HG02938 (cell line): ENCODE results near the gene ABCG1.

Experiments
- ATAC-seq: cut with Tn5 transposase; IDR thresholded peaks from one replicate; pipeline ENCODE4 v1.9.1; 2021; ENCODE audit warnings: mild to moderate bottlenecking, moderate library complexity; ENCODE audit not compliant: unreplicated experiment

The ABCG1 gene

DNA sequence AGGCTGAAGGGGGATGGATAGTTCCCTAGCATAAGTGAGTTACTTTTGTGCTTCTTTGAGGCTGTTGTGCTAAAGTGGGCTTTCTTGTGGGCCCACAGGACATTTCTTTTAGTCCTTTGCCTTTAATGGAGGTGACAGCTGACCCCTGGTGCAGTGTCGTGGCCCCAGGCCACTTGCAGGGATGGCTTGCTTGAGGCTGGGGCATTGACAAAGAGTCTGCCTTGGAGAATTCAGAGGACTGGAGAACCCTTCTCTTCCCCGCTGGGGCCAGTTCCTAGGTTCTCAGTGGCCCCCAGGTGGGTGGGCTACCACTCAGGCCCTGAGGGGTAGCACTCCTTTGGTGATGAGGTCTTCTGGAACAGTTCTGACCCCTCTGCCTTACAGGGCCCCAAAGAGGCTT, 12.8 kb downstream of the ABCG1 start:
- no peak for ATAC-seq

DNA sequence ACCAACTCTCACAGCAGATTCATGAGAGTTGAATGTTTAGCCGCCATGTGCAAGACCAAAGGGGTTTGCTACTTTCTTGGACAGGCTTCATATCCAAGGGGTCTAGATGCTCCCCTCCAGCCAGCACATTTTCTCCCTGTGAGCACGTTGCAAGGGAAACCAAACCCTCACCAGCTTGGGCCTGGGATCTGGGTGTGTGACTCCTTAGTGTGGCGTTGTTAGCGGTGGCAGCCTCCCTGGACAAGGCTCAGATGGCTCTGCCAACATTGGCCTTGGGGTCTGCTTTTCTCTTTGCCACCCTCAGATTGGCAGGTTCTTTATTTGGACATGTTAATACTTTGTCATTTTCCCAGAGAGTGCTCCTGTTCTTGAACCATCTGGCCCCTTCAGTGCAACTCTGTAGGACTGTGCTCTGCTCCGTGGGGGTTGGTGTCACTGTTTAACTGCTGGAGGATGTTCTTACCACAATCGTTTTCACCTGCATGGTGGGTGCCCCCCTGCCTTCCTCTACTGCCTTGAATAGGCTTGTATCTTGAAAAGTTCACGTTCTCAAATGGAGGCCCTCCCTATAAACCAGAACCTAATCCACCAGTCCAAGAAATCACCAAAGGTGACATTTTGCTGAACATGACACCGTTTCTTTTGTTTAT, 13.4 kb downstream of the ABCG1 start:
- ATAC-seq, result no peak

DNA sequence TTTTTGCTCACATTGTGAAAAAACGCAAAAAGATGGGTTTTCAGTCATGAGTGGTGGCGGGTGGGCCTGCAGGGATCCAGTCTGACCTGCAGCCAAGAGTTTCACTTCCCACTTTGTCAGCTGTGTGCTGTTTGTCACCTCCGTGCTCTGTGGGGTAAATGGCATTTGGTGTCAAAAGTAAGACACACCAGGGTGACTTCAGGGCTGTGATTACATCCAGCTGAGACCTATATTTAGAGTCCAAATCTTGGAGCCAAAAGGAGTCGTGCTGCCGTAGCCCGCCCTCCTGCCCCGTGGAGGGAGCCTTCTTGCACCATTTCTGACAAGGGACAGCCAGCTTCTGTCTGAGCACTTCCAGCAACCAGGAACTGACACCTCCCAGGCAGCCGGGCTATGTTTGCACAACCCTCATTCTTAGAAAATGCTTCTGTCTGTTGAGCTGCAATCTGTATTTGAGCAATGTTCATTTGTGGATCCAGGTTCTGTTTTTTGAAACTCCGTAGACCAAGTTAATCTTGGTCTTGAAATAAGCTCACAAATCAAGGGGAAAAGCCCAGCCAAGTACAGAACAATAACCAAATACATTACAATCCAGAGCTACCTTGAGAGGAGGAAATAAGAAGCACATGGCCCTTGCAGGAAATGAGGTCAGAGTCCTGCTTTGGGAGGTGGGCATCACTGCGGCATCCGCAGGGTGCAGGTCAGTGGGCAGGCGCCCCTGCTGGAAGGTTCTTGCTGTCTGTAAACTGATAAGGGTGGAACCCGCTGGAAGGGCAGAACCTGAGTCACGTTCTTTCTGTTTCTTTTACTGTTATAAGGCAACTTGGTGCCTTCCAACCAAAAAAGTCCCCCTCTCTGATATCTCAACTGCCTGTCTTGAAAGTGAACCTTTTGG, 14.4 kb downstream of the ABCG1 start:
- ATAC-seq, result peak; percentile 49

DNA sequence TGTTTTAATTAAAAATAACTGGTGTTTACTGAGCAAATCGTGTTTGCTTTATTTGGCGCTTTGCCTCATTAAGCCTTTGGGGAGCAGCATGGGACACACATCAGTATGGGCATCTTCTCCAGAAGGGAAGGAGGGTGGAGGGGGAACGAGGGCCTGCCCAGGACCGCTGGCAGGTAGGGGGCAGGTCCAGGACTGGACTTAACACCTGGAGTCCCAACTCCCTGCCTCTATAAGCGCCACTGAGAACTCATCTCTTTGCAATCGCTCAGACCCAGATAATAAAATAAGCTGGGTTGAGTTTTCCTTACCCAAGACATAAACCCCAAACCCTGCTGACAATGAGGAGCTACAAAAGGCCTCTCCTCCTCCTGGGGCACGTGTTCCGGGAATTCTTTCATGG, 15.1 kb downstream of the ABCG1 start:
- ATAC-seq, result no peak

DNA sequence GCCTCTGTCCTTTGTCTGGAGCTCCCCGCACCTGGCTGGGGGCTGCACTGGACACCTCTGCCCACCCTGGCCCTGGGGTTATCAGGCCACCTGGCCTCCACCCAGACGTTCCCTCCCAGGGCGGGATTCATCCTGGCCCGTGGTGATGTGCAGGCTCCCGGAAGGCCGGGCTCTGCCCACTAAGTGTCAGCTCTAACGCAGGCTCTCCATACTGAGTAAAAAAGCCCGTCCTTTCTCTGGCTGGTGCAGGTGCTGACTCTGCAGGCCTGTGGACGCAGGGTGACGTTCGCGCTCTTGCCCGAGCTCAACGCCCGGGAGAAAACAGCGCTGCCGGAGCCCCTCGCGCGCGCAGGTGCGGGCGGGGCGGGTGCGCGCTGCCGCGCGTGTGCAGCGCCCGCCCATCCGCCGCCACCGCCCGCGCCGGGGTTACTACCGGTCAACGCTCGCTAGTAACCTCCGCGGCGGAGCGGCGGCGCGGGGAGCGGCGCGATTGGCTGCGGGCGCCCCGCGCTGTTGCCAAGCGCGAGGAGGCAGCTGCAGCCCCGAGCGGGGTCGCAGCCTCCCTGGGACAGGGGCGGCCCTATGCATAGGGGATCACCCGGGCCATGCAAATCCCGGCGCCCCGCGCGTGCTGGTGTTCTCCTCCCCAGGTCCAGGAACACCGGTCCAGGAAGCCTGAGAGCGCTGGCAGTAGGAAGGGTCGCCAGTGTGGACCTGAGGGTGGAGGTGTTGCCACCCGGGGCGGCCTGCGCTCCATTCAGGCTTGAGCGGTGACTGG, 15.7 kb downstream of the ABCG1 start:
- ATAC-seq, result no peak

DNA sequence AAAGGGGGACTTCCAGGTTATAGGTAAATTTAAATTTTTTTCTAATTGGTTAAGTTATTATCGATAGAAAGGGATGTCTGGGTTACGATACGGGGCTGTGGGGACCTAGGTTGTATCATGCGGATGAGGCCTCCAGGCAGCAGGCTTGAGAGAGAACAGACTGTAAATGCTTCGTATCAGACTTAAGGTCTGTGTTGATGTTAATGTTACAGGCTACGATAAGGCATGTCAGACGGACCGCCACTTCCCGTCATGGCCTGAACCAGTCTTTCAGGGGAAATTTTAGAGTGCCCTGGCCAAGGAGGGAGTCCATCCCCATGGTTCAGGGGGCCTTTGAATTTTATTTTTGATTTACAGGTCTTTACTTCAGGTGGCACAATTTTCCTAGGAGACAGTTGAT, 16.7 kb downstream of the ABCG1 start:
- no peak for ATAC-seq

DNA sequence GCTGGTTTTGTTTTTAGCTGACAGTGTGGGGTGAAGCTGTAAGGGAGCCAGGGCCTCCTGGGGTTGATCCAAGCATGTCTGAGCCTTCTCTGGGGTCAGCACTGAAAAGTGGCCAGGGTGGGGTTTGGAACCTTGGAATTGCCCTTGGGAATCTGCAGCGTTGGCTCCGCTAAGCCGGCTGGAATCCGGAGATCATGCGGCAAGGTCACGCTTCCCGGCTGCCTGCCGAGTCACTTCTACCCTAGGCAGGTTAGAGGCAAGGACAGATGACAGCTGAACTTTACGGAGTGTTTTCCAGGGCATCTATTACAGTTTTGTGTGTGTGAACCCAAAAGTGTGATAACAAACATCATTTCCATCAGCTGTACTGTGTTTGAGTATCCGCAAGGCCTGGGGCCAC, 17.1 kb downstream of the ABCG1 start:
- ATAC-seq, result no peak

DNA sequence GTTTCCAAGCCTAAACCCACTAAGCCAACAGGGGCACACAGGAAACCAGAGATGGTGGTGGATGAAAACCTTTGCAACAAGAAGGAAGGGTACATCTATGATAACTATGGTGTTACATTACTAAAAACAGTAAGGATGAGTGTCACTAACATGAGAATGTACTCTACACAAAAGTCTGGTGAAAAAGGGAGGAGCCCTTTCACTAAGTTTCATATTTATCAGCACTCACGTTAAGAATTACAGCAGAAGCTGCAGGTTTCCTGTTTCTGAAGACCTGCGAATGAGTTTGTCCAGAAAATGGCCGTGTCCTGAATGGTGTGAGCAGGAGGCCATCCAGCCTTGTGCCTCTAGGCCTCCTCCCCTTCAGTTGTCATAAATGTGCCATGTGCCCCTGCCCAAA, 17.8 kb downstream of the ABCG1 start:
- ATAC-seq, result no peak

DNA sequence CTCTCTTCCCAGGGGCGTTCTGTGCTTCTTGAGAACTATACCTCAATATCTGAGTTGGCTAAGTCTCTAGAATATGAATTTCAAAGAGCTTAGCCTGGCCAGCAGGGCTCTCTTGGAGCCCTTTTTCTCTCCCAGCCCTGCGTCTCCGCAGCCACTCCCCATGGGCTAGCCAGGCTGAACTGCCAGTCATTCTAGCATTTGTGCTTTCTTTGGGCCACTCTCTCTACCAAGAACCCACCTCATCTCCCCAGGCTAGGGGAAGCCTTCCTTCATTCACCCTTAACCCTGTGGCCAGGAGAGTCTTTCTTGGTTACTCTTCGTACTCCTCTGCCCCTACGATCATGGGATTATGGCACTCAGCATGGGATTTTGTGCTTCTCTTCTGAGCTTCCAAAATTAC, 18.2 kb downstream of the ABCG1 start:
- ATAC-seq, result no peak

DNA sequence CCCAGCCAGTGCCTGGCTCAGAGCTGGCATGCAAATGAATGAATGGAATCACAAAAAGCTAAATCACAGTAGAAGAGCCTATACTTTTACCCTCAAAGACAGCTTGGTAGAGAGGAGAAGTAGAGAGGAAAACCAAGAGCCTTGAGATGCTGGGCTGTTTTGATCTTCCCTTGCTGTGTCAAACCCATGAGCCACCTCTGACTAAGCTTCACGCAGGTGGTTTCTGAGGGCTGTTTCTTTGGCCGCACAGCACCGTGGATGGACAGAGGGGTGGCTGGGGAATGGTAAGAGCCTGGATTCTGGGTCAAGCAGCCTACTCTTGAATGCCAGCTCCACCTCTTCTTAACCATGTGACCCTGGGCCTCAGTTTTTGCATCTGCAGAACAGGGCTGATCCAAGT, 18.6 kb downstream of the ABCG1 start:
- no peak for ATAC-seq

DNA sequence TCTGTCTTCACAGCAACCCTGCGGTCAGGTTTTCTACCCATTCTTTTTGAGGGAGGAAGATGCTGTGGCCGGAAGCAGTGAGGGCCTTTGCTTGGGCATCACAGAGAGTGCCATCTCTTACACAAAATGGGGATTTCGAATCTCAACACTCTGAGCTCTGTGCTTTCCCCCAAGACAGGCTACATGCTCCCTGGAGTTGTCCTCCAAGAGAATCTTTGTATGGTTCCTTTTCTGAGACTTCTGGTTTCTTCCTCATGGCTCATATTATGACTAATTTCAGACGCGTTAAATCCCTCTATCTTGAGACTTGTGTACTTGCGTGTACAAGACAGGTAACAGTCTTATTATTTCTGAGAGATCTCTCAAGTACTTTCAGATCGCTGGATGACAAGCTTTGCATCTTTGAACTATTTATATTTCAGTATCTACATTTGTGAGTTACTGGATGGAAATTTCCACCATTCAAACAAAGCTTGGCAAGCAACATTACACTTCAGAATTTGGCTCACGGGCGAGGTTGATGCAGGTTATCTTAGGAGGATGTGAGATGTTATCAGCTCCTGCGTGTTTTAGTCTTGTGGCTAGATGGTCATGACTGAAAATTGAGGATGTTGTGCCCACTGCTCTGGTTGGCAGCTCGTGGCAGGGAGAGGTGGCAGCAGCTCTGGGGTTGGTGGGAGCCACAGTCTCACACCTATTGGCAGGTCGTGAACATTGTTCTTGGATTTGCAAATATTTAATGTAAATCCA, 19.4 kb downstream of the ABCG1 start:
- ATAC-seq, result no peak

DNA sequence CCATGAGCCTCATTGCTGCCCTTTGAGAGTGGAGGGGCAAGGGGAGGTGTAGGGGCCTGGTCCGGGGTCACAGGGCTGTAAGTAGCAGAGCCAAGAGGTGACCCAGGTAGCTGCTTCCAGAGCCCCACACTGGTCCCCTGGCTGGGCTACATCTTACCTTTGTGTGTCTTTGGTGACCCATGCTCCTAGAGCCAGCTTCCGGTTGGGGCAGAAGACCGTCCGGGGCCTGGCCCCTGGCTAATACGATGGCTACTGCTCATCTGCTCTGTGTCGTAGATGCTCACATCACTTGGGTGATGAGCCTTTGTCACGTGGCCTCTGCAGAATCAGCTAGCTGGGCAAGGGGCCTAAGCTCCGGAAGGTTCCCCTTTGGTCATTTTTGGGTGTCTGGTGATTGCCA, 20.6 kb downstream of the ABCG1 start:
- ATAC-seq, result no peak

DNA sequence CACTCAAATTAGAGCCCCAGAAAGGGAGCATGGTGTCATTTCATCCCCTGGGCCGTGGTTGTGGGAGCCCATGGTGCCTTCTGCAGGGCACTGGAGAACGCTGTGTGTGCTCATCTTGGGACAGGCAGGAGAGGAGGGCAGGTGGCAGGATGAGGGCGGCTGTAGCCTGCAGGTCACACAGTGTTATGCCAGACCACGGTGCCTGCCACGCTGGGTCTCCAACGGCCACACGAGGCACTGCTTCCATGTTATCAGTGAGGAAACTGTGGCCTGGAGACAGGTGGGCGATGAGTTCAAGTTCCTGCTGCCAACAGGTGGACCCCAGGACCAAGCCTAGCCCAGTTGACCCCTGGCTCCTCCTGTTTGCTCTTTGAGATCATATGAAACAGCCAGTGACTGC, 21.0 kb downstream of the ABCG1 start:
- no peak for ATAC-seq

DNA sequence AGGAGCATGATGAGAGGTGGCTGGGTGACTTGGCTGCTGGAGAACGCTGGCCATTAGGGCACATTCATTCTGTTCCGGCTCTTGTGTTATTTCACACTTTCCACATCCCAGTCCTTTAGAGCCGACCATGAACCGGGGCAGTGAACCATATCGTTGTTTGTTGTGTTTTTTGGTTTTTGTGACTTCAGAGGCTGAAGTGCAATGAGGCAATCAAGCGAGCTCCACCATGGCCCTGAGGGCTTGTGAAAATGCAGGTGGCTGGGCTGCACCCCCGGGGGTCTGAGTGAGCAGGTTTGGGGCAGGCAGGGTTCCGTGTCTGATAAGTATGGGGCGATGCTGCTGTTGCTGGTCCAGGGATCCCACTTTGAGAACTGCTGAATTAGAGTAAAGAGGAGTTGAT, 23.7 kb downstream of the ABCG1 start:
- no peak for ATAC-seq

DNA sequence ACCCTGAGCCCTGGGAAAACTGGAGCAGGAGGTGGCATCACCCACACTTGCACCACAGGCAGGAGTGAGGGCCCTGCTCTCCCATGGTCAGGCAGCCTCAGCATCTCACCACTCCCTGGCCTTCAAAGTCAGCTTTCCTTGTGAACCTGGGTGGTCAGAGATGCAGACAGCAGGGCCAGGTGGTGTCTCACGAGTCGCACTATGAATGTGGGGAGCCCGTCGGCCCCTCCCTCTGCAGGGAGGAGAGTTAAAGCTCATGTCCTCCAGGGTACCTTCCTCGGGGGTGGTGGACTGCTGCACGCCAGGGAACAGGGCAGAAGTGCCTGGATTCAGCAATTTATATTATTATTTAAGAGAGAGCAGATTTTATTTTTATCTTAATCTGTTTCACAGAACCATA, 24.1 kb downstream of the ABCG1 start:
- ATAC-seq, result no peak

DNA sequence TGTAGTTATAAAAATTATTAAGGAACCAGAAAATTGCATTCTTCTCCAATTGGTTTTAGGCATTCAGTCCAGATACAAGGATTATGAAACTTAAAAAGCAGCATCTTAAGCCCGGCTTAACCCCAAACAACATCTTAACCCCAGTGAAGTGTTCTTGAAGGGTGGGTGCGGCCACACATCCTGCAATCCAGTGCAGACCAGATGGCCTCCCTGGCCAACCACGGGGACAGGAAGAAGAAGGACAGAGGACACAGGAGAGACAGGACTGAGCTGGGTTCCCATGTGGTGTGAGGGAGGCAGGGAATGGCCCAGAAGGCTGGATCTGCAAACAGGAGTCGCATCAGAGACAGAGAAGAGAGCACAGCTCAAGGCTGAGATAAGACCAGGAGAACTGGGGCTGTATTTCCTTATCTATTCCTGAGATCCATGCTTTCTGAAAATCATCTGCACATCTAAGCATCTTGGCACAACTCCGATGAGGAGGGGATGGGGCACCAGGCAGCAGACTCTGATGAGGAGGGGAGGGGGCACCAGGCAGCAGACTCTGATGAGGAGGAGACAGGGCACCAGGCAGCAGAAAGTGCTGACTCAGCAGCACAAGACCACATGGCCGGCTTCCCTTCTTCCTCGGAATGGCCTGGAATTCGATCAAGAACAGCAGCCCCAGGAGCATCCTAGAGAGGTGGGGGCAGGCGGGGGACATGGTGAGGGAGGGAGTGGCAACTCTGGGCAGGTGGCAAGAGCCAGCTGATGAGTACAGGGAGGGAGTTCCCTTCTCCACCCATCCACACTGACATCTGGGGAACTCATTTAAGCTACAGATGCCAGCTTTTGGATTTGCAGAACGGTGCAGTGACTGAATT, 26.6 kb downstream of the ABCG1 start:
- no peak for ATAC-seq

DNA sequence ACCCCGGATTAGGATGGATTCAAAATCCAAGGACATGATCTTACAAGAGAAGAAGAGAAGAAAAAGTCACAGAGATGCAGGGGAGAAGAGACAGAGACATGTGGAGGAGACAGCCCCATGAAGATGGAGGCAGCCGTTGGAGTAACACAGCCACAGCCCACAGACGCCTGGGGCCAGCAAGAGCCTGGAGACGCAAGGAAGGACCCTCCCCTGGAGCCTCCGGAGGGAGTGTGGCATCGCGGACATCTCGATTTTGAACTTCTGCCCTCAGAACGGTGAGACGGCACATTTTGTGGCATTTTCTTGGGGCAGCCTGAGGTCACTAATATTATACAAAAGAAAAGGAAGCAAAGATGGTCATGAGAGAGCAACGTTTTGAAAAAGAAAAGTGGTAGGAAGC, 28.8 kb downstream of the ABCG1 start:
- ATAC-seq, result no peak

DNA sequence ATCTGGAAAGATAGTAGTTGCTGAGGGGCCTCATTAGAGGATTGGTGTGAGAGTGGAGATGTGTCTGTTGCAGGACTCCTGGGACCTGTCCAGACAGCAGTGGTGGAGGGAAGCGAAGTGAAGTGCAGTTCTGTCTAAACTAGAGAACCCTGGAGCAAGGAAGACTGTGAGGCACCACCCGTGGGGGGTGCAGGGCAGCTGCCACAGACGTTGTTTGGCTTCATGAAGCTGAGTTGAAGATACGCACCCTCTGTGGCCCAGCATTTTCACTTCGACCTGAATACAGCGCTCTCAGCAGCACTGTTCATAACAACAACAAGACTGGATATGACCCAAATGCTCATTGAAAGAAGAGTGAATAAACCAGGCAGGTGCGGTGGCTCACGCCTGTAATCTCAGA, 29.3 kb downstream of the ABCG1 start:
- ATAC-seq, result no peak

DNA sequence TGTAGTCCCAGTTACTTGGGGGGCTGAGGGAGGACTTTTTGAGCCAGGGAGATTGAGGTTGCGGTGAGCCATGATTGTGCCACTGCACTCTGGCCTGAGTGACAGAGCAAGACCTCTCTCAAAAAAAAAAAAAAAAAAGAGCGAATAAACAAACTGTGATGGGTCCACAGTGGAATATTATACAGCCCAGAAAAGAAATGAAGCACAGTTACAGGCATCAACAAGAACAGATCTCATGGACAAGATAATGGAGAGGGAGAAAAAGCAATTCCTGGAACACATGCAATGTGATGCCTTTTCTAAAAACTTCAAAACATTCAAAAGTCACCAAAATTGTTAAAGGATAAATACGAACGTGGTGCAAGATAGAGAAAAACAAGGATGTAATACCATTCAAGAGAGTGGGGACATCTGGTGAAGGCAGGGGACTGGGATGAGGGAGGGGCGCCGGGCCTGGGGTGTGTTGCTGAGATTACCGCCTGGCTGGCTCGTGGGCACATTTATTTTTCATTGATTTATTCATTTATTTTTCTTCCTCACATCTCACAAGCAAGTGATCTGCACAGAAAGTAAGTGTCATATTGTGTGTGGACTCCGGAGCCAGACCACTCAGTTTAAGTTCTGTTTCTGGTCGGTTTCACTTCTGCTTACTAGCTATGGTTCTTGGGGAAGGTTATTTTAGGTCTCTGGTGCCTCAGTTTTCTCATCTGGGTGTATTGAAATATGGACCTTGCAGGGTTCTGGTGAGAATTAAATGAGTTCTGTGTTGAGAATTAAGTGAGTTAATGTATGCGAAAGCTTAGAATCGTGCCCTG, 30.1 kb downstream of the ABCG1 start:
- ATAC-seq, result peak; percentile 73
